G401 (cell line): ENCODE measurements around the gene SLC35A5. TPM values are rescaled to one million over a fixed set of nuclear protein-coding genes. Genes with fewer than 3 reads are reported as not detected.

Source experiments
- DNase-seq: peaks from one replicate; pipeline ENCODE4 v3.0.0-alpha.2; 2015; ENCODE audit warnings: low spot score
- in situ Hi-C: cut with HindIII; loops from 2 replicates; pipeline ENCODE4 v1.10.0; 2016; ENCODE audit warnings: low sequenced_read_pairs, mixed read lengths
- total RNA-seq: library from RNA; depleted of rRNA; stranded (reverse); fragments of >200 nt; shearing (Covaris generic); gene quantifications from 2 replicates; pipeline ENCODE4 v1.2.3, GENCODE V29; 2014

The SLC35A5 gene
- total RNA-seq, 1 experiment from 2014 or later: 30.1 TPM

DNA sequence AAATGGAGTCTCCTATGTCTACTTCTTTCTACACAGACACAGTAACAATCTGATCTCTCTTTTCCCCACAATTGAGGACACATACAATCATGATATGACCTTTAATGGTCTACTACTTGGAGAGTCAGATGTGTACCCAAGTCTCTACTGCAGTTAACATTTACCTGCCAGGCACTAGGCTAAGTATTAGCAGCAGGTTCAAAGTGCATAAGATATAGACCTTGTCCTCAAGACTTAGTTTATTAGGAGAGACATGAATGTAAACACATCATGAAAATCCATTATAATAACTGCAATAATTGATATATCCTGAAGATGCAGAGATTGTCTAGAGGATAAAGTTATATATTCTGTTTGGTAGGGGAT, 3.1 kb downstream of the SLC35A5 start:
- in situ Hi-C loops: no loop called here
- DNase-seq: no peak

DNA sequence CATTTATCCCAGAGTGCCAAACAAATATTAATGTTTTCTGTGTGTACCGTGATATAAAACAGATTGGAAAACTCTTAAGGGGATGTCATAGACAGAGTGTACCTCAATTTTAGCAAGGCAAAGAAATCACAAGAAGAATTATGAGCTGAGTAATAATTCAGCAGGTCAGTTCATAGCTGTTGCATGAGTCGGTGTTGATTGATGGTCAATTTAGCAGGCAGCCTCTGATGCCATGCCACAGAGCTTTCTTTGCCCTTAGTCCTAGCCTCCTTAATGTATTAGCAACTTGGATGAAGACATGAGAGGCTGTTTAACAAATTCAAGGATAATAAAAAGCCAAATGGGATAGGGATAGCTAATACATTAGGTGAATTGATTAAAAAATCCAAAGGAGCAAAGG, 6.8 kb downstream of the SLC35A5 start:
- DNase-seq: no peak
- in situ Hi-C loops: no loop called here

DNA sequence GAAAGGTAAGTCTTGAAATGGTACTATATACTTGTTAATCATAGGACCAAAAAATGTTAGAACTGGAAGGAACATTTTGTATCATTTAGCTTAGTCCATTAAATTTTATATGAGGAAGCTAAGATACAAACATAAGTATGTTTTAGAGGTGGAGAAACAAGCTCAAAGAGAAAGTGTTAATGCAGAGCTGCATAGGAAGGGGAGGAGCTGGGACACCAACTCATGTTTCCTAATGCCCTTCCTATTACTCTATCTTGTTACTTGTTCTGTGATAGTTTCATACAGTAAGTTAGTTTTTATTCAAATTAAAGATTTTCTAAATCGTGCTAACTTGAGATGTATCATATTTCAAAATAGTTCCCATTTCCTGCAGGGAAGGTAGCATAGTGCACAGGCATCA, 7.4 kb downstream of the SLC35A5 start:
- in situ Hi-C loops: no loop called here
- no peak for DNase-seq

DNA sequence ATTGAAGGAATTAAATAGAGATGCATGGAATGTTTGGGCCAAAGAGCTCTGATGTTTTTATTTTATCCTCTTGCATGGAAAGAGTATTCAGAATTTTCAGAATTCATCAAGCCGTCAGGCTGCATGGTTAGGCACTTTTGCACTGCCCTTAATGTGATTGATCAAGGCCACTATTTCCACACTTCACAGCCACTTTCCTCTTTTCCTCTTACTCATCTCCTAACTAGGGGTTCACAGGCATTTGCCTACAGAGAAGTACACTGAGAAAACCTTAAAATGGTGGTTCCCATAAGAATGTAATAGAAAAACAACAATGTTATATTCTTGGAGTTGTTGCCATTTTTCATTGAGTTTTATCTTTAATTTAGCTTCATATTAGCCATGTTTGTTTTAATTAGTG, 10.9 kb downstream of the SLC35A5 start:
- no peak for DNase-seq
- in situ Hi-C loops: no loop called here

DNA sequence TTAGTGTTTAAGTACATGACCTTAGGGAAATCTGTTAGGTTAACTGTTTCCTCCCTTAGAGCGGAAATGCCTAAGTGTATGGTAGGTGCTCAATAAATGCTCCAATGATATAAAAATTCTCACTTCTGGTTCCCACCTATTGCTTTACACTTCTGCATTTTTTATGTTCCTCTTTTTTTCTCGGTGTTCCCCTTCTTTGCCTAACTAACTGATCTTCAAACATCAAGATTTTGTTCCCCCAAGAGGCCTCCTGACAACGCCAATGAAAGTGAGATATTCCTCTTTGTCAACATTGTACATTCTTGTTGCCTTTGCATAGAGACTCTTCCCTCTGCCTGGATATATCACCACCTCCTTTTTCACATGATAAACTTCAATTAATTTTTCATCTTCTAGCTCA, 17.4 kb downstream of the SLC35A5 start:
- in situ Hi-C loops: no loop called here

DNA sequence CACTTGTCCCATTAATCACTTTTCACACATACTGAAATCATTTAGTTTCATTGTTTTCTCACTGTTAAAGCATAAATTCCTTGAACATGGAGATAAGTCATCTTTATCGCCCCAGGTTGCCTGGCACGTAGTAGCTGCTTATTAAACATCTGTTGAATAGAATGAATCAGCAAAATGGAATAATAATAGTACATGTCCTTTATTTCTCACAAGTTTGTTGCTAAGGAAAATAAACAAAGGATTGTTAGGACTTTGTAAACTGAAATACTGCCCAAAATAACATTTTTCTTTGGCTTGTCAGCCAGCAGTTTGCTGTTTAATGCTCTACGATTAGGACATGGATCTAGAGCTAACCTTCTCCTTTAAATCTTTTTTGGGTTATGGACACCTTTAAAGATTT, 17.9 kb downstream of the SLC35A5 start:
- in situ Hi-C loops: no loop called here
- no peak for DNase-seq

More for the DNA sequence above, 17.4 kb downstream of the SLC35A5 start:
- DNase-seq: no peak

DNA sequence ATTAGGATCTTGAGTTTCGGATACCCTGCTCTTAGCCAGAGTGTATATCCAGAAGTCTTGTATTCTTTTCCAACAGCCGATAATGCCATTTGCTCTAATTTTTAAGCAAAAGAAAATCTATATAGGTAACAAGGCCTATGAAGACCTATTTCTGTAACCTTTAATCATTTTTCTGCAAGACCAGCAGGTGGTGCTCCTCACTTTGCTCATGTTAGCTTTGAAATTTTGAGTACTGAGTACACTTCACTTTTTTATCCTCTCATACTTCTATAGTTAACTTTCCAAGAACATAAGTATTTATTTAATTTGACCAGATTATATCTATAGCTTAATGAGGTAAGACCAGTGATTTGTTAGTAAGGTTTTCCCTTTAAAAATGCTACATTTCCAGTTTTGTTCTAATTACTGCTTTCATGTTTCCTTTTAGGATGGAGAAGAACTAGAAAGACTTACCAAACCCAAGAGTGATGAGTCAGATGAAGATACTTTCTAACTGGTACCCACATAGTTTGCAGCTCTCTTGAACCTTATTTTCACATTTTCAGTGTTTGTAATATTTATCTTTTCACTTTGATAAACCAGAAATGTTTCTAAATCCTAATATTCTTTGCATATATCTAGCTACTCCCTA, 20.5 kb downstream of the SLC35A5 start:
- peak; percentile 28 for DNase-seq
- in situ Hi-C loops: no loop called here

DNA sequence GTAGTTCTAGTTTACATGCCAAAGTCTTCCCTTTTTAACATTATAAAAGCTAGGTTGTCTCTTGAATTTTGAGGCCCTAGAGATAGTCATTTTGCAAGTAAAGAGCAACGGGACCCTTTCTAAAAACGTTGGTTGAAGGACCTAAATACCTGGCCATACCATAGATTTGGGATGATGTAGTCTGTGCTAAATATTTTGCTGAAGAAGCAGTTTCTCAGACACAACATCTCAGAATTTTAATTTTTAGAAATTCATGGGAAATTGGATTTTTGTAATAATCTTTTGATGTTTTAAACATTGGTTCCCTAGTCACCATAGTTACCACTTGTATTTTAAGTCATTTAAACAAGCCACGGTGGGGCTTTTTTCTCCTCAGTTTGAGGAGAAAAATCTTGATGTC, 21.3 kb downstream of the SLC35A5 start:
- no peak for DNase-seq
- in situ Hi-C loops: no loop called here

DNA sequence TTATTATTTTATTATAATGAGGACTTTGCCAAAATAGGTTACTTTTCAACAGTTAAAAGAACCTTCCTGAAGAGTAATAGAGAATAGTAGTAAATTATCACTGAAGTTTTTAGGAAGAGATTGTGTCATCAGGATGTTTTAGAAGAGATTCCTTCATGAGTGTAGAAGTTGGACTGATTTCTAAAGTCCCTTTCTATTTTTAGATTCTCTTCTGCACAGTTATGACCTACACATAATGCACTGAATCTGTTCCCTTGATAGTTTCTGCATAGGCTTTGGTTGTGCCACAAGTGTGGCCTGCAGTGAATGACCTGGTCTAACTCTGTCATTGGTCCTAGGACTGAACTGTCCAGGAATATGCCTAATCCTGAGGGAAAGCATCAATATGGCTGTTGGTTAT, 23.9 kb downstream of the SLC35A5 start:
- in situ Hi-C loops: no loop called here
- no peak for DNase-seq

DNA sequence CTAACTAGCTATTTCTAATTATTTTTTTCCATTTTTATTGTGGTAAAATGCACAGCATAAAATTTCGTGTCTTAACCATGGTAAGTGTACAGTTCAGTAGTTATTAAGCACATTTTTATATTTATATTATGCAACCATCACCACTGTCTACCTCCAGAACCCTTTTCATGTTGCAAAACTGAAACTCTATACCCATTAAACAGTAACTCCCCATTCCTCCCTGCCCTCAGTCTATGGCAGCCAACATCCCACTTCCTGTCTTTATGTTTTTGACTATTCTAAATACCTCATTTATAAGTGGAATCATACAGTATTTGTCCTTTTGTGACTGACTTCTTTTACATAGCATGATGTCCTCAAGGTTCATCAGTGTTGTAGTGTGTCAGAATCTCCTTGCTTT, 25.5 kb downstream of the SLC35A5 start:
- no peak for DNase-seq
- in situ Hi-C loops: no loop called here

DNA sequence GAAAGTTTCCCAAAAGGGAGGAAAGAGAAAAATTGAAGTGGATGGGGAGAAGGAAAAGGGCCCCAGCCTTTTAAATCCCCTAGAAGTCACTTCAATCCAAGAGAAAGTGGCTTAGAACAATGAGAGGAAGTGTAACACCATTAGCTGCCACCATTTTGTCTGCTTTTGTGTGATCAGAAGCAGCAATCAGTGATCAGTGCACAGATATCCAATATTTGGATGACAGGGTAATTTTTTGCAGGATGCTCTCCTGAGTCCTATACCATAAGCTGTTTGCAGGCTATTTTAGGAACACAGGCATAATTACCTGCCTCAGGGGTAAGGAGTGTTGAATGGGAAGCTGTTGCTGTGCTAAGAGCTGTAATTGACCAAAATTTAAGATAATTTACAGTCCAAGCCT, 31.4 kb downstream of the SLC35A5 start:
- in situ Hi-C loops: no loop called here

DNA sequence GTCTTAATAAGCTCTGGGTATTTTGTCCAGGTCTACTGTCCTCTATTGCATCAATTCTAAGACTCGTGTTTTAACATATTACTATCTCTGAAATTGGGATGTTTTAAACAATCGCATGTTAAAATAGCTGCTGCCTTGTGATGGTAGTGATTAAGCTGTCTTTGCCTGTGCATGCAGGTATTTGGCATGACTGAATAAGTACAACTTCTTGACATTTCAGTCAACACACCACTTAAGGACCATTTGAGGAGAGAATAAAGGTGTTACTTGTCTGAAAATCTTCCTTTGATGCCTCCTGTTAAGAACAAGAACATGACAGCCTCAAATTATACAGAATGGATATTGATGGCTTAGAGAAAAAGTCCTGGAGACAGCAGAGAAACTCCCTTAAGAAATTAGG, 33.0 kb downstream of the SLC35A5 start:
- in situ Hi-C loops: no loop called here
- no peak for DNase-seq

More for the DNA sequence above, 31.4 kb downstream of the SLC35A5 start:
- DNase-seq: no peak

DNA sequence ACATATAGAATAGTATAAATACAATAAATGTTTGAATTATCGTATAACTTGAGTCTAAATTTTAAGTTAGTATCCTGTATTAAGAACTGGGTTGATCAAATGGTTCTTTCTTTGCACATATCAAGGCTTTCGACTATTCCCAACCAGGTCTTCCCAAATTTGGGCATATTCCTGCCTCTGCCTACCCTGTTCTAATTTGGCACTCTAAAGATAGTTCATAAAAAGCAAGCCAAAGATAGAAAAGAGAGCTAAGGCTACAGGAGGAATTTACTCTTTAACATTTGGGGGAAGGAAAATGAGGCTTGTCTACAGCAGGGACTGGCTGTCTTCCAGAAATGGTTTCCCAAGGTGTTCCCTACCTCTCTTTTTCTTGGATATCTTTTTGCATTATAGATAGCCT, 36.1 kb downstream of the SLC35A5 start:
- no peak for DNase-seq
- in situ Hi-C loops: no loop called here

DNA sequence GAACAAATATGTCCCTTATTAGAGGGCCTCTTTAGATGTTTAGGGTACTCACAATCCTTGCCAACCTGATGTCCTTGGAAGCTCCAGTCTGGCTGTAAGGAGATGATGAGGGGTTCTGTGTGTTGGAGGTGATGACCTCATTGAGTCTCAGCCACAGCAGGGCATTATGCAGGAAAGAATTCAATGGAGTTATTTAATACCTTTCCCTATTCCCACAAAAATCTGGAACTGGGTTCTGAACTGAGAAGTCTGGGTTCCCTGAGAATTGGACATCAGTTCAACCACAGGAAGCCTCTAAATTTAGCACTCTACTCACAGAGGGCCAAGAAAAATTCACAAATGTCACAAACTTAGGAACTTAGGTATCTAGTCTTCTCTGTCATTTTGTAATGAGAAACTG, 36.9 kb downstream of the SLC35A5 start:
- in situ Hi-C loops: no loop called here
- DNase-seq: no peak

DNA sequence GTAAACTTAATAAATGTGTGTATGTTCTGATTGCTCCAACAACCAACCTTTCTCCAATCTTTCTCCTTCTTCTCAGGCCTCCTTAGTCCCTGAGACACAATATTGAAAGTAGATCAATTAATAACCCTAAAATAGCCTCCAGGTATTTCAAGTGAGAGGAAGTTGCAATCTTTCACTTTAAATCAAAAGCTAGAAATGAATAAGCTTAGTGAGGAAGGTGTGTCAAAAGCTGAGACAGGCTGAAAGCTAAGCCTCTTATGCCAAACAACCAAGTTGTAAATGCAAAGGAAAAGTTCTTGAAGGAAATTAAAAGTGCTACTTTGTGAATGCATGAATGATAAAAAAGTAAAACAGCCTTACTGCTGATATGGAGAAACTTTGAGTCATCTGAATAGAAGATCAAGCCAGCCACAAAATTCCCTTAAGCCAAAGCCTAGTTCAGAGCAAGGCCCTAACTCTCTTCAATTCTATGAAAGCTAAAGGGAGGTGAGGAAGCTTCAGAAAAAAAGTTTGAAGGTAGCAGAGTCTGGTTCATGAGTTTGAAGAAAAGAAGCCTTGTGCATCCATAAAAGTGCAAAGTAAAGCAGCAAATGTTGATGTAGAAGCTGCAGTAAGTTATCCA, 40.5 kb downstream of the SLC35A5 start:
- in situ Hi-C loops: no loop called here
- no peak for DNase-seq

DNA sequence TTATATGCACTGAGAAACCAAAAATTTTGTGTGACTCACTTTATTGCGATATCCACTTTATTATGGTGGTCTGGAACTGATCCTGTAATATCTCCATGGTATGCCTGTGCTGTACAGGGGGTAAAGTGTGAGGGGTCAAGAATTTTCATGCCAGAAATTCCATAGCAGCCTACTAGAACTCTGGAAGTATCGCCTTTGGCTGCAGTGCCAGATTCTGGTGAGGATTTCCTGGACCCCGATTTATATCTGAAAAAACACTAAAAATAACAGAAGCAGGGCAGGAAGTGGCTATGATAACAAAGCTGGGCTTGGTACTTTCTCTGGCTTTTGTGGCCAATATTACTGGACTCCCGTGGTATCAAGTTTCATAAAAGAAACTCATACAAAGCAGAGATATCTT, 42.7 kb downstream of the SLC35A5 start:
- DNase-seq: no peak
- in situ Hi-C loops: no loop called here

DNA sequence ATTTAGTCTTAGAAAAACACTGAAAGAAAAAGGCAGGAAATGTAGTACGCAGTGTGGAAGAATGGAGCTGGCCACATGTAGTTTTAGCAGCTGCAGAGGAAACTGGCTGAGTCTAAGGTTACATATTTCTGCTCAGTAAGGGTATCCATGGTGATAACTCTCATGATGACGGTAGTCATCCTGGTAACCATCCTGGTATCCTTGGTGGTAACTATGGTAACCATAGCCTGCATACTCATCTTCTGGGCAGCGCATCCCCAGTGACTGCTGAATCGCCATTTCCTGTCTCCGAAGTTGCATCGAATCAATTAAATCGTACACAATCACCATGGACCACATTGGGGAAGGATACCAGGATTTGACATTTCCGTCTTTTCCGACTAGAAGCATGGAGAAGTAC, 43.4 kb downstream of the SLC35A5 start:
- in situ Hi-C loops: no loop called here
- no peak for DNase-seq

DNA sequence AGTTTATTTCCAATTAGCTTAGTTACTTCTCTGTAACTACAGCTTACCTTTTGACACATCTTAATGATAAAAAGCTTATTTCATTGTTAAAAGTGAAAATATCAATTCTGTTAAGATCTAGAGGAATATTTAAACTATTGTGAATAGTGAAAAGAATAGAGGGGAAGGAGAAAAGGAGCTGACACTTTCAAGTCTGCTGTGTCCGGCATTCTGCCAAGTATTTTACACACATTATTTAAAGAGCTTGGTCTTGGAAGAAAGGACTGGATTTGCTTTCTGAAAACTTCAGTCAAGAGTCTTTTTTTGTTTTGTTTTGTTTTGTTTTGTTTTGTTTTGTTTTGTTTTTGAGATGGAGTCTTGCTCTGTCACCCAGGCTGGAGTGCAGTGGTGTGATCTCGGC, 44.3 kb downstream of the SLC35A5 start:
- in situ Hi-C loops: no loop called here
- no peak for DNase-seq

DNA sequence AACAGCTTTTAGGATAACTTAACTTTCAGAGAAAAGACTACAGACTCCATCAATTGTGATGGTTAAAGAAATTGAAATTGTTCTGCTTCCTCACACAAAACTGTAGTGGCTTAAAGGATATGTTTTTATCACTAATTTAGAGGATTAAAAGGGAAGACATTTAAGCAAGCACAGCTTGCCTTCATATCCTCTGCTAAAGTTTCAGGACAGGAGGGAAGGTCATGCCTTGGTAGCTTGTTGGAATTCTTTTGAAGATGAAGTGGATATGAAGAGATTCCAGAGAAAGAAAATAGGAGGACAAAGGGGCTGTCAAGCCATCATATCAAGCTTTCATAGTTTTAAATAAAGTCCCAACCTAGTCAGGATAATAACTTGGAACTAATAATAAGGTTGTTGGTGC, 46.0 kb downstream of the SLC35A5 start:
- in situ Hi-C loops: no loop called here
- DNase-seq: no peak

DNA sequence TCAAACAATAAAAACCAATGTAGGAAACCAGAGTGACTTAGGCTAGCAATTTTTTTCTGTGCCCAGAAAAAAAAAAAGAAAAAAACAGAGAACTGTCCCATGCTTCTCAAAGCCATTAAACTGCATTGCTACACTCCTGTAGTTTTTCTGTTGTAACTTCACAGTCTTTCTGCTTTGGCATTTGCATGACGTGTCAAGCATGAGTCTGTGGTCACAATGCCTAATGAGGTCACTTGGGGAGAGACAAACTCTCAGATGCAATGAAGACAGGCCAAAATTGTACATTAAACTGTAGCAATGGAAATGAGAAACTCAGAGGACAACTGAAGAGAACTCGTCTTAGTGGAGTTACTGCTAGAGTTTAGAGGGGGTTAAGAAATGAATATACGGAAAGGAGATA, 48.3 kb downstream of the SLC35A5 start:
- in situ Hi-C loops: no loop called here
- no peak for DNase-seq

DNA sequence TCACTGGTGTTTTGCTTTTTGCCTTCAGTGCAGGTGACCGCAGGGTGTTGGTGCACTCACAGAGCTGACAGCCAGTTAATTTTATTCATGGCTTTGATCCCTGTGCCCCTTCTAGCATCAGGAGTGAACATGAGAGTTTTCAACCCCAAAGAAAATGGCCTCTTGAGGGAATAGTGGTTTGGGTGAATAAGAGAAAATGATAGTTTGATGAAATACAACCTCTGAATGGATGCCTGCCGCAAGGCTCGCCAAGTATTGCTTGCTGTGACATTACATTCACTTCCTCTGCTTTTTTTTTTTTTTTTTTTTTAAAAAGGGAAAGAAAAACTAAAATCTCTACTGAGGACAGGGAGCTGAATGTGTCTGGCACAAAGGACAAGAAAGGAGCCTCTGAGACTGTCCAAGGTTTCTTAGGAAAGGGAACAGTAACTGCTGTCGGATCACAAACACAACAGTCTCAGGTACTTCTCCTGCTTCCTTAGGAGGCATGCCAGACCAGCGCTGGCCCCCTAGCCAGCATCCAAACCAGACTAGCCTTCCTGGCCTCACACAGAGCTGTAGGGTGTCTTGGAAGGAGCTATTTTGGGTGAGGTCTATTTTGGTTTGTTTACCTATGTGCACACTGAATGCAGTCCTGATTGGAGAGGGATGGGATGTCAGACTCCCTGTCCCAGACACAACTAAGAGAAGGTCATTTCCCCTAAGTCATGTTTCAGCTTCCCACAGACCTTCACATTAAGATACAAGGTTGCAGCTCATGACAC, 50.1 kb downstream of the SLC35A5 start:
- in situ Hi-C loops: no loop called here
- no peak for DNase-seq
